HG03571 (cell line): ENCODE data around the gene BAHCC1.

Experiments used
- ATAC-seq: cut with Tn5 transposase; IDR thresholded peaks from one replicate; pipeline ENCODE4 v1.9.1; 2021; ENCODE audit not compliant: unreplicated experiment

BAHCC1 gene

DNA sequence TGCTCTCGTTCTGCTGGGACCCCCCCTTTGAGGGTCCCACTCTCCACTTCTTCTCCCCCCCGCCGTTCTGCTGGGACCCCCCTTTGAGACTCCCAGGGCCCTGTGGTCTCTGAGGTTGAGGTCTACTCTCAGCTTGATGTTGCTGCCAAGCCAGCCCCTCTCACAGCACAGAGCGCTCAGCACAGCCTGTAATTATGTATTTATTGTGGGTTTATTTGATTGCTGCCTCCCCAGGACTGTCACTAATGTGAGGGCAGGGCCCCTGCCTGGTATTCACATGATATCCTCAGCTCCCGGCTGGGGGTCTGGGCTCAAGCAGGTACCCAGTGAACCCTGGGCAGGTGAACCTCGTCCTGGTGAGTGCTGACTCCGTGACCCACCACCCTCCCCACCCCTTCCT, 81.9 kb downstream of the BAHCC1 start:
- ATAC-seq: no peak

DNA sequence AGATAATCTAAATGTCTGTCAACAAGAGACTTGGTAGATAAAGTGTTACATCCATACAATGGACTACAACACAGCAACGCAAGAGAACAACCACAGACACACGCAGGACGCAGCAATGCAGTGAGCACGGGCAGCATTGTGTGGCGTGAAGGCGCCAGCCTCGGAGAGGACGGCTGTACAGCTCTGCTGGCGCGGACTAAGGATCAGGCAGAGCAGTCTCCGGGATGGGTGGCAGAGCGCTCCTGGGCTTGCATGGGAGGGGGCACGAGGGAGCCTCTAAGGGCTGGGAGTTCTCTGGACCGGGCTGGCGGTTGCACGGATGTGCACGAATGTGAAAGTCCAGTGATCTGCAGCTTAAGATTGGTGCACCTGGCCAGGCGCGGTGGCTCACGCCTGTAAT, 82.9 kb downstream of the BAHCC1 start:
- ATAC-seq: no peak

DNA sequence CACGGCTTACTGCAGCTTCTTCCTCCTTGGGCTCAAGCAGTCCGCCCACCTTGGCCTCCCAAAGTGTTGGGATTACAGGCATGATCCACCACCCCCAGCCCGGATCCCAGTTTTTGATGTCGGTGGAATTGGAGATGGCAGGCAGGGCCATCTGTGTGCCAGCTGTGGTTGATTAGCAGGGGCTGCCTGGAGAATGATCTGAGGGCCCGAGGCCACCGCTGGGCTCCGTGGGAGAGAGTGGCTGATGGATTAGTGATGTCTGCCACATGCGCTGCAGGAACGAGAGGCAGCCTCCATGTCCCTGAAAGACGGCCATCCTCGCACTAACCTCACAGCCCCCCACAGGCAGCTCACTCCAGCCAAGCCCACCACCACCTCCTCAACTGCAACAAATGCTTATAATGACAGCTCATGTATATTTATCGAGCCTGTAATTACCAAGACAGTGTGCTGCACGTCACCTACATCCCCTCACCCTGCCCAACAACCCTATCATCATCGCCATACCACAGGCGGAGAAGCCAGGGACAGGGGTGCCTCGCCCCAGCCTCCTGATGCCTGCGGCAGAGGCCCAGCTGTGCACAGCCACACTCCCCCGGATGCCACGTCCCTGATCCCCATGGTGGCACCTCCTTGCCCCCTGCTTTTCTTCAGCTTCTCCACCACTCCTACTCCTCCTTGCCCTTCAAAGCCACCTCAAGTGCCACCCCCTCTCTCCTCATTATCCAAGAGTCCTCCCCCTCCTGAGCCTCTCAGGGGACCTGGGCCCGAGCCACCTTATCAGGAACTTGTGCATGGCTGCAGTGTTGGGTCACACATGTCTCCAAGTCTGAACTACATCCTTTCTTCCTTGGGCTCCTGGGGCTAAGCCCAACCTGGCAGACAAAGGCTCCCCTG, 84.2 kb downstream of the BAHCC1 start:
- no peak for ATAC-seq

DNA sequence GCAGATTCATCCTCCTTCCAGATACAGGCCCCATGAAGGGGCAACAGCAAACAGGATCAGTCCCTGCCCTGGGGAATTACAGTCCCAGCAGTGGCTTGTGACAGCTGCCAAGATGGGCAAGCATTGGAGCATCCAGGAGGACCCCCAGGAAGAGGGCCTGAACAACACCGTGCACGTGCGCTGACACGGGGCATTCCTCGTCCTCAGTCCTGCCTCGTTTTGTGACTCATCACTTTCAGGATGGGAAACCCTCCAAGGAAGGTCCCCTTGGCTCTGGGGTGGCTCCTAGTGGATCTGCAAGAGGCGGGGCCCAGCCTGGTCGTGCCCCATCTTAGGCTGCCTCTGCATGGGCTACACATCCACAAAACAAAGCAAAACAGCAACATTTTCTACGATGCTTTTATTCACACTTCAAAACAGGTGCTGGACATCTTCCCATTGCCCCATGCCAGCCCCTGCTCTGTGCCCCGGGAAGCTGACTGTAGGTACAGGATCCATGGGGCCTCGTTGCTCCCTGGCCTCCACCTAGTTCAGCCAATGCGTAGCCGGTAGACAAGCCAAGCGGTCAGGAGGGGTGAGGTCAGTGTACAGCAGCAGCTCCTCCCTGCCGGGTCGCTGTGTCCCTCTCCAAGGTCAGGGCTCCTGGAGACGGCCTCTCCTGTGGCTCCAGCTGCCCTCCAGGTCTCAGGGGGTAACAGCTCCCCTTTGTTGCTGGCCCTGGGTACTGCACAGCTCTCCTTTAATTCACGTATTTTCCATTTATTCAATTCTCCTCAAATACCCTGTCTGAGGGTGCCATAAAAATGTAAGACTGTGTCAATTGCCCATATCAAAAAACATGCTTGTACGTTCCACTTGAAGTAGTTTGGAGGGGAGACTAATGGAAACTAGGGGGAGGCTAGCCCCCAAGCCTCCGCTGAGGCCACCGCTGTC, 85.1 kb downstream of the BAHCC1 start:
- ATAC-seq: no peak

DNA sequence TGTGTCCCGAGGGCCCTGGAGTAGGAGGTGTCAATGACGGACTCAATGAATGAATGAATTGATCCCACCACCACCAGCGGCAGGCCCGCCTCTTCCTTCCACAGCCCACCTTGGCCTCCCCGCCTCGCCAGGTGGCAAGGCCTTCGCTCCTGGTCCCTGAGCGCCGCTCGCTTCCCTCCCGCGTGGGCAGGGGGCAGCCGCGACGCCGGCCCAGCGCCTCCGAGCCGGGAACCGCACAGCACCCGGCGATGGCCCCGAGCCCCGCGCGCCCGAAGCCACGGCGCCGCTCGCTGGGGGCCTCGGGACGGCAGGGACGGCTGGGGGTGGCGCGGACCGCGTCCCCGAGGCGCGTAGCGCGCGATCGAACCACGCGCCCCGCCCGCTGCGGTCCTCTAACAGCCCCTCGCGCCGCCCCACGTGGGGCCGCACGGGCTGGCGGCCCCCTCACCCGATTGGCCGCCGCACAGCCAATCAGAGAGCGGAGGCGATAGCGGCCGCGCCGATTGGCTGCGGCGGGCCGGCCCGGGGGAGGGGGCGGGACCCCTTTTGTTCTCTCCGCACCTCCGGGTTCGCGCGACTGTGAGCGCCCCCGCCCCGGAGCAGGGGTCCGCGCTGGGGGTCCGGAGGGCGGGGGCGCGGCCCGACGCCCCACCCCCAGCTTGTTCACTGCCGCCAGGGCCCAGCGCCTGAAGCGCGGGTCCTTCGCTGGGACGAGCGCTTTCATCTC, 86.0 kb downstream of the BAHCC1 start:
- no peak for ATAC-seq

DNA sequence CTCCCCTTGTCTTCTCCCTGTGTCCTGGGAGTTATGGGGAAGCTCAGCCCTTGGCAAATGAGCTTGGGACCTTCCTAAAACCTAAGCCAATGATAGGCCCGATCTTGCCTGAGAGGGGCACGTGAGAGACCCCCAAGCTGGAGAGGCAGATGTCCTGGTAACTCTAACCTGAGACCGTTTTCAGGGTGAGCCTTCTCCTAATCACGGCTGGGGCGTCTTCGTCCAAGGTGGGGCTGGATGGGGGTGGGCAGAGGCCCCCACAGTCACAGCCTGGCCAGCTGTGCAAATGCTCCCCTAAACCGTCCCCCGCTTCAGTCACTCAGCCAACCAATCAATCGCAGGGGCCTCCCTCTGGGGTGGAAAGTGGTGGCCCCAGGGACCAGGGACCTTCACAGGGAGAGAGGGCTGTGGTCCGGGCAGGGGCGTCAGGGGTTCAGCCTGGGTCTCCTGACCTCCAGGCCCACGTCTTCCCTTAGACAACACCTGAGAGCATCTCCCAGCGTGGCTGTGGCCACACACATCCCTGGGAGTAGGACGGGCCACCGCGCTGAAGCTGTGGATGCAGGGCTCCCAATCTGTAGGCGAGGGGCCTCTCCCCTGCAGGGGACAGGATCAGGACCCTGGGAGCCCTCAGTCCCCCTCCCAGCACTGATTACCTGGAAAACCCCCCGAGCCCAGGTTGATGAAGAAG, 86.7 kb downstream of the BAHCC1 start:
- ATAC-seq: no peak

DNA sequence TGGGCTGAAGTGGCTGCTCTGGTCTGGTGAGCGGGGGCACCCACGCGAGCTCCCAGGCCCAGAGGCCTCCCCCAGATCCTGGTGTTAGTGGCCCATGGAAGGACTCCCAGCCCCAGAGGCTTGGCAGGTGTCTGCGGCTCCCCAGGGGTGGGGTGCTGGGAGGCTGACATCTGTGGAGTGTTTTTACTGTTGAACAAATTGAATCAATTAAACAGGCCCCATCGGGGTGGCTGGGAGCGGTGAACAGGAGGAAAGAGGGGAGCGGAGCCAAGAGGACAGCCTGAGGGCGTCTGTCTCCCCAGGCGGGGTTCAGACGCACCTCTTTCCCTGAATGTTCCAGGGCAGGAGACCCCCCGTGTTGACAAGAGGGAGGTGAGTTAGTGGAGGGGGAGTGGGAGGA, 87.4 kb downstream of the BAHCC1 start:
- no peak for ATAC-seq

DNA sequence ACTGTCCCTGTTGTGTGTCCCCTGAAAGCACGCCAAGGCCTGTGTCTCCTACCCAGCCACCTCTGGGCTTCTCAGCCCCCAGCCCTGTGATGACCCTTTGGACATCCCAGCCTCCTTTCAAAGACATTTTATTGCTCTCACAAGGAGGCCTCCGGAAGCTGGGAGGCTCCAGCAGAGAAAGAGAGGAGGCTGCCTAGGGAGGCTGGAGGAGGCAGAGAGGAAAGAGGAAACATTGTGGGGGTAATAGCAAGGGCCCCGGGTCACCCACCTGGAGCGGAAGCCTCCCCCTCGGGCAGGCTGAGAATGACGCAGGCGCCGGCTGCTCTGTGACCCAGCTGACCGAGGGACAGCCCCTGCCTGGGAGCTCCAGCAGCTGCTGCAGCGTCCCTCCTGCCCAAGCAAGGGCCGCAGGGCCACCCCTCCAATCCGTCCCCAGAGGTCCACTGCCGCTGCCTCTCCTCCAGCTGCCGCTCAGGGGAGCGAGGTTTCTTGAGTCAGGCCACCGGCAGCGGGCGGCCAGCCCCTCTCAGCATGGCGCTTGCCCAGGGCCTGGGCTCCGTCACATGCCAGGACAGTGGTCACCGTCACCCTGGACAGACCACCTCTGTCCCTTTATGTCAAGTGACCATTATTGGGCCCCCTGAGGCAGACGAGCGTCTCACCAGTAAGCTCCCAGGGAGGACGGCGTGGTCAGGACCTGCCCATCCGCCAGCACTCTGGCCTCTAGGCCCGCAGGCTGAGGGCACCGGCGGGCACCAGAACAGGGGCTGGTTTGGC, 88.0 kb downstream of the BAHCC1 start:
- no peak for ATAC-seq

DNA sequence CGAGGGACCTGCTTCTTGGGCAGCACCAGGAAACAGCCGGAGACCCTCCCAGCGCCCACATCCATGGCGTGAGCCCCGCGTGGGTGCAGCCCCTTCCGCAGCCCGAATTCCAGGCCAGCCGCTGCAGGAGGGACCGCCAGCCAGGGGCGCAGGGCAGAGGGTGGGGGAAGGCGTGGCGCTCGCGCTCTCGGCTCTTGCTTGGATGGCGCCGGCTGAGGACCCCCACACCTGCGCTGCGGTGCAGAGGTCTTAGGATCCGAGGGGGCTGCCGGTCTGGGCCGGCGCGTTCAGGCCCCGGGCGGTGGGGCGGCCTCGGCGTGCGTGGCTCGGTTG, 88.6 kb downstream of the BAHCC1 start:
- ATAC-seq: peak; percentile 16

DNA sequence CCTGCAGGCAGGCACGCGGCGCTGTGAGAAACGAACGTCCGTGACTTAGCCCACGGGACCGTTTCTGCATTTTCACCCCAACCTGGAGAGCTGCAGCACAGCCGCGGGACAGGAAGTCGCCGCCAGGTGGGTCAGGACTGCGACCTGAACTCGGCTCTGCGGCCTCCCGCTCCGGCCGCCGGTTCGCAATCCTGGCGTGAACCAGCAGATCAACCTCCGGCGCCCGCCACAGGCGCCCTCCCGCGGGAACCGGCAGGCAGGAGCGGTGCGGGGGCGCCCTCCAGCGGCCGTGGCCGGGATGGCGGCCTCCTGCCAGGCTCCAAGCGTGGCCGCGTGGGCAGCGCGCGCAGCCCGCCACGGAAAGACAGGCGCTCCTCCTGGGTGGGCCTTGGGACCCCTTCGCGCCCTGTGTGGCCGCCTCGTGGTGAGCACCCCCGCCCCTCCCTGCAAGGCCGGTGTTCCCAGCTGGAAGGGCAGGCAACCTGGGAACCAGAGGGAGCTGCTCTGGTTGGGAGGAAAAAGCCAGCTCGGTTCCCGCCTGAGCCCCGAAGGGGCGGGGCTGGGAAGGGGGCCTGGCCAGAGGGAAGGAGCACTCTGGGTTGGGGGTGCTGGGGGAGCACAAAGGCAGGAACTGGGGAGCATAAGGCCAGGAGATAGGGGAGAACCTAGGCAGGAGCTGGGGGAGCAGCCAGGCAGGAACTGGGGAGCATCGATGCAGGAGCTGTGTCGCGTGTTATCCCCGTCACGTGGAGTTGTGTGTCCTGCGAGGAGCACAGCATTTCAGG, 89.1 kb downstream of the BAHCC1 start:
- peak; percentile 36 for ATAC-seq

DNA sequence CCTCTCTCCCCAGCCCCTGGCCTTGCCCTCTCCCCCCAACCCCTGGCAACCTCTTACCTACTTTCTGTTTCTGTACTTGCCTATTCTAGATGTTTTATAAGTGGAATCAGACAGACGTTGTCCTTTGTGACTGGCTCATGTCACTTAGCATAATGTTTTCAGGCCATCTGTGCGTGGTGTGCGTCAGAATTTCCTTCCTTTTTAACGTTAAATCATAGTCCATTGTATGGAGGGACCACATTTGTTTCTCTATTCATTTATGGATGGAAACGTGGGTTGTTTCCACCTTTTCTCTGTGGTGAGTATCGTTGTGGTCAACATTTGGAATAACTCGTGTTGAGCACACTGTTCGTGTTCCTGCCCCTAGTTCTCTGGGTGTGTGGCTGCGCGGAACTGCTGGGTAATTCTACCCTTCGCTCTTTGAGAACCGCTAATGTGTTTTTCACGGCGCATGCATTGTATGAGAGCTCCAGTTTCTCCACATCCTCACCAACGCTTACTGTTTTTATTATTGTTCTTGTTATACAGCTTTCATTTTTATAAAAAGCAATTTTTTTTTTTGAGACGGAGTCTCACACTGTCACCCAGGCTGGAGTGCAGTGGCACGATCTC, 91.0 kb downstream of the BAHCC1 start:
- no peak for ATAC-seq

DNA sequence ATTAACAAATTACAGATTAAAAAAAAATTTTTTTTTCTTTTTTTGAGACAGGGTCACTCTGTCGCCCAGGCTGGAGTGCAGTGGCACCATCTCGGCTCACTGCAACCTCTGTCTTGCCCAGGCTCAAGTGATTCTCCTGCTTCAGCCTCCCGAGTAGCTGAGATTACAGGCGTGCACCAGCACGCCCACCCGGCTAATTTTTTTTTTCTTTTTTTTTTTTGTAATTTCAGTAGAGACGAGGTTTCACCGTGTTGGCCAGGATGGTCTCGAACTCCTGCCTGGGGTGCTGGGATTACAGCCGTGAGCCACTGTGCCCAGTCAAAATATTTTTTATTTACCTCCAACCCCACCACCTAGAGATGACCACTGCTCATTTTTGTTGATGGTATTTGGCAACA, 91.8 kb downstream of the BAHCC1 start:
- no peak for ATAC-seq

DNA sequence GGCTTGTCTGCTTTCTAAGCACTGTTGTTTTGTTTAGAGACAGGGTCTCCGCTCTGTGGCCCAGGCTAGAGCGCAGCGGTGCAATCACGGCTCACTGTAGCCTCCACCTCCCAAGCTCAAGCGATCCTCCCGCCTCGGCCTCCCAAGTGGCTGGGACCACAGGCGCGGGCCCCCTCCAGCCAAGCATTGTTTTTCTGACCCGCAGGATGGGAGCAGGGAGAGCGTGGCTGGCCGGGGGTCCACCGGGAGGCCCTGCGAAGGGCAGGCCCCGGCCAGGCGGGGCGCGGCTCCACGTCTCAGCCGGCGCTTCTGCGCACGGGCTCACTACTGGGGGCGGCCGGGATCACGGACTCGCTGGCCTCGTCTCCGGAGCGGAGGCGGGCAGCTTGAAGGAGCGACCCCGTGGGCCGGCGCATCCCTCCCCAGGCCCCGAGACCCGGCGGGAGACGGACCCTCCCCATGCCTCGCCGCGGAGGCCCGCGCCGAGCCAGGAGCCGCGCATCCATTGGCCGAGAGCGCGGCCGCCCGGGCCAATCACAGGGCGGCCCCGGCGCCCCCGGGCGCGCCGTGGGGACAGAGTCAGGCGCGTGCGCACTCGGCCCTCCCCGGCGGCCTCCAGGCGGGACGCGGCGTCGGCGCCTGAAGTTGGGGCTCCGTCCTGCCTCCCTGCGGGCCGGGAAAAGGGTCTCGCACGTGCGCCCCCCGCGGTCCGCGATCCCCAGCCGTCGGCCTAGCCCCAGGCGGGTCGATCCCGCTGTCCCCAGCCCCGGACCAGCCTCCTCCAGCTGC, 92.4 kb downstream of the BAHCC1 start:
- peak; percentile 43 for ATAC-seq

DNA sequence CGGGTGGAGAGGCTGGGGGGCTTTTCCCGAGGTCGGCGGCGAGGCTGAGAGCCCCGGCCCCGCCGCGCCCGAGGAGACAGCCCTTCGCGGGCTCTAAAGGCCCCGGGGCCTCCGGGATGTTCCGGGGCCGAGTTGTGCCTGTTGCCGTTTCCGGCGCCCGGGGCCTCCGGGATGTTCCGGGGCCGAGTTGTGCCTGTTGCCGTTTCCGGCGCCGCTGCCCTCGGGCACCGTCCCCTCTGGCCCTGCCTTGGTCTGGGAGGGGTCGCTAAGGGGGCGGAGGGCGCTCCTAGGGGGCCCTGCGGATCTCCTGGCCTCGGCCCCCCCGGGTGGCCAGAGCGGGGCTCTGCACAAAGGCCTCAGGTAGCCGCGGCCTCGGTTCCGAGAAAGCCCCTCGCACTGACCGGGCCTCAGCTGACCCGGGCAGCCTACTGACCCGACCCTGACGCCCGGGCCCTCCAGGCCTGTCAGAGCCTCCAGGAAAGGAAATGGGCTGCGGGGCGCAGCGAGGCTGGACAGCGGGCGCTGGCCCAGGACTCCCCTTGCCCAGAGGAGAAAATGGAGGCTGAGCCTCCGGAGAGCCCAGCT, 93.1 kb downstream of the BAHCC1 start:
- ATAC-seq: no peak

DNA sequence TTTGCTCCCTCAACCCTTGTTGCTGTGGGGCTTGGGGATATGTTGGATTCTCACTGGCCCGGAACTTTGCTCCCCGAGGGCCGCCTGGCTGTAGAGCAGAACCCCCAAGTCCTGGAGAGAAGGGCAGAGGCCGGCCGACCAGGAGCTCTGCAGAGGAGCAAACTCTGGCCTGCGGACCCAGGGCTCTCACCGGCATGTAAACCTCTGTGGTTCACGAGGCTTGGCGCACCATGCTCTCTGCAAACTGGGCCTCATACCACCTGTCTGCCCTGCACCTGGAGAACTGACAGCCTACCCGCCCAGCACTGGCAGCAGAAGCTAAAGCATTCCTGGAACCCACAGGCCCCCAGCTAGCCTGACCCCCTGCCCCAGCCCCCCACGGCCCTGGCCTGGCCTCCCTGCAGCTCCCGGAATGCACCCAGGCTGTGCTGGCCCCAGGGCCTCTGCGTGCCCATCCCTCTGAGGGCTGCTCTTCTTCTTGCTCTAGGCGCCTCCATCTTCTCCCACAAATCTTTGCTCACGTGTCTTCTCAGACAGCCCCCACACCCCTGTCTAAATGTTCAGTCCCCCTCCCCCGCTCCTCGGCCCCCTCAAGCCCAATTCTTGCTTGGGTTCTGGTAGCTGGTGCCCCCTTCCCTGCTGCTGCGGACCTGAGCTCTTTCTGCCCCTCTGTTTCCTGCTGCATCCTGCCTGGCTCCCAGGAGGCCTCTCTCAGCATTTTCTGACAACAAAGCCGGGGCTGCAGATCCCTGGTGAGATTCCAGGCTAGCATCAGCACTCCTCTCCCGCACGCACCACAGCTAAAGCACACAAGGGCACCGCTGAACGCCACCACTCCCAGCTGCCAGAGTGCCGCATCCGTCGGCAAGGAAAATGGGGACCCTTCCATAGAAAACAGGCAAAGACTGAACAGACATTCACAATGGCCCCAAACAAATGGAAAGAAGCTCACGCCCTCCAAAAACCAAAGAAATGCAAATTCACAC, 94.0 kb downstream of the BAHCC1 start:
- no peak for ATAC-seq
